Mammary epithelial cell (primary cell): Measurements from ENCODE around the gene SMARCD2.

ENCODE experiments used
- EZH2 ChIP-seq: IDR thresholded peaks from 2 replicates; pipeline ENCODE4 v1.6.1; 2012; ENCODE audit warnings: low read length, inconsistent platforms, borderline replicate concordance
- TF ChIP-seq, protein P1 (sequence below), 2 donors: IDR thresholded peaks in 1 of 2; conservative IDR thresholded peaks in 1 of 2; 2 replicates each; pipeline ENCODE4 v1.5.1; 2011 to 2012; ENCODE audit warnings: inconsistent platforms in 2 of 2, low read length in 2 of 2, mild to moderate bottlenecking in 2 of 2, control low read depth in 1 of 2, low read depth in 1 of 2; ENCODE audit not compliant: insufficient read depth in 1 of 2; ENCODE audit errors: extremely low read depth in 1 of 2

GRCh38 chr17:63827801-63828221 is 14.7 kb downstream of the SMARCD2 start:
- TF ChIP-seq, protein P1, sequence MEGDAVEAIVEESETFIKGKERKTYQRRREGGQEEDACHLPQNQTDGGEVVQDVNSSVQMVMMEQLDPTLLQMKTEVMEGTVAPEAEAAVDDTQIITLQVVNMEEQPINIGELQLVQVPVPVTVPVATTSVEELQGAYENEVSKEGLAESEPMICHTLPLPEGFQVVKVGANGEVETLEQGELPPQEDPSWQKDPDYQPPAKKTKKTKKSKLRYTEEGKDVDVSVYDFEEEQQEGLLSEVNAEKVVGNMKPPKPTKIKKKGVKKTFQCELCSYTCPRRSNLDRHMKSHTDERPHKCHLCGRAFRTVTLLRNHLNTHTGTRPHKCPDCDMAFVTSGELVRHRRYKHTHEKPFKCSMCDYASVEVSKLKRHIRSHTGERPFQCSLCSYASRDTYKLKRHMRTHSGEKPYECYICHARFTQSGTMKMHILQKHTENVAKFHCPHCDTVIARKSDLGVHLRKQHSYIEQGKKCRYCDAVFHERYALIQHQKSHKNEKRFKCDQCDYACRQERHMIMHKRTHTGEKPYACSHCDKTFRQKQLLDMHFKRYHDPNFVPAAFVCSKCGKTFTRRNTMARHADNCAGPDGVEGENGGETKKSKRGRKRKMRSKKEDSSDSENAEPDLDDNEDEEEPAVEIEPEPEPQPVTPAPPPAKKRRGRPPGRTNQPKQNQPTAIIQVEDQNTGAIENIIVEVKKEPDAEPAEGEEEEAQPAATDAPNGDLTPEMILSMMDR (conservative IDR thresholded peaks at IDR 0.05 in 1 of 2, IDR thresholded peaks at IDR 0.05 in 1 of 2; ENCODE audit: extremely low read depth in 1 of 2, insufficient read depth in 1 of 2, low read depth in 1 of 2, low read length in 2 of 2): no peak
- no peak for TF ChIP-seq EZH2
